Measurements from ENCODE around the gene GGA2.

GRCh38 chr16:23453338-23454052, 56.8 kb downstream of the GGA2 start:
- no peak for TF ChIP-seq POLR2A (IDR thresholded peaks at IDR 0.05)
- TF ChIP-seq CTCF (IDR thresholded peaks at IDR 0.05): no peak
